Measurements from ENCODE around the gene TRPM2.

DNA sequence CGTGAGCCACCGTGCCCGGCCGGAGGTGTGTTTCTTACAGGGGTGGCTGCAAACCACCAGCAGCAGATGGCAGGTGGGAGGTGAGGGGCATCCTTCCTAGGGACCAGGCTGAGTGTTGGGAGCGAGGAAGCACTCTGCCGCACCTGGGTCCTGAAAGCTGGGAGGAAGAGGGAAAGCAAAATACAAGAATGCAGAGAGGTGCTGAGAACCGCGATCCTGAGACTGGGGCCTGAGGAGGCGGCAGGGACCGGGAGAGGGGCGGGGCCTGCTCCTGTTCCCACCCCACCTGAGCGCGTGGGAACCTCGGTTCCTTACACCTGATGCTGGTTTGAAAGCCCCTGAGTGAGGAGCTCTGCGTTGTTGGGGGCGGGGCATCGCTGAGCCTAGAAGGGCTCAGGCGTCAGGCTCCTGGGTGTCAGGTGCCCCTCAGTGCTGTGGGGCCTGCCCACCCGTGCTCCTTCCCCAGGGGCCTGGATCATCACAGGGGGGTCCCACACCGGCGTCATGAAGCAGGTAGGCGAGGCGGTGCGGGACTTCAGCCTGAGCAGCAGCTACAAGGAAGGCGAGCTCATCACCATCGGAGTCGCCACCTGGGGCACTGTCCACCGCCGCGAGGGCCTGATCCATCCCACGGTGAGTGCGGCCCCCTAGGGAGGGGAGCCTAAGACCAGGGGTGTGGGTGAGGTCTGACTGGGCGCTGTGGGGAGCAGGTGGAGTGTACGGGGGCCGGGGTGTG lies 15.5 kb downstream of the TRPM2 start:
- no peak for TF ChIP-seq RFX5 (IDR thresholded peaks at IDR 0.05; ENCODE audit: low read depth, low read length)
- TF ChIP-seq, protein P1, sequence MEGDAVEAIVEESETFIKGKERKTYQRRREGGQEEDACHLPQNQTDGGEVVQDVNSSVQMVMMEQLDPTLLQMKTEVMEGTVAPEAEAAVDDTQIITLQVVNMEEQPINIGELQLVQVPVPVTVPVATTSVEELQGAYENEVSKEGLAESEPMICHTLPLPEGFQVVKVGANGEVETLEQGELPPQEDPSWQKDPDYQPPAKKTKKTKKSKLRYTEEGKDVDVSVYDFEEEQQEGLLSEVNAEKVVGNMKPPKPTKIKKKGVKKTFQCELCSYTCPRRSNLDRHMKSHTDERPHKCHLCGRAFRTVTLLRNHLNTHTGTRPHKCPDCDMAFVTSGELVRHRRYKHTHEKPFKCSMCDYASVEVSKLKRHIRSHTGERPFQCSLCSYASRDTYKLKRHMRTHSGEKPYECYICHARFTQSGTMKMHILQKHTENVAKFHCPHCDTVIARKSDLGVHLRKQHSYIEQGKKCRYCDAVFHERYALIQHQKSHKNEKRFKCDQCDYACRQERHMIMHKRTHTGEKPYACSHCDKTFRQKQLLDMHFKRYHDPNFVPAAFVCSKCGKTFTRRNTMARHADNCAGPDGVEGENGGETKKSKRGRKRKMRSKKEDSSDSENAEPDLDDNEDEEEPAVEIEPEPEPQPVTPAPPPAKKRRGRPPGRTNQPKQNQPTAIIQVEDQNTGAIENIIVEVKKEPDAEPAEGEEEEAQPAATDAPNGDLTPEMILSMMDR (conservative IDR thresholded peaks at IDR 0.05; ENCODE audit: low read depth, low read length) = no peak
- TF ChIP-seq POLR2A (IDR thresholded peaks at IDR 0.05; ENCODE audit: low read depth, low read length) = no peak
- no peak for TF ChIP-seq BHLHE40 (IDR thresholded peaks at IDR 0.05; ENCODE audit: low read depth, low read length)
- TF ChIP-seq CHD1 (IDR thresholded peaks at IDR 0.05; ENCODE audit: low read depth, low read length) = no peak
- TF ChIP-seq USF2 (IDR thresholded peaks at IDR 0.05; ENCODE audit: low read depth, low read length) = no peak
- TF ChIP-seq RAD21 (IDR thresholded peaks at IDR 0.05; ENCODE audit: low read length) = no peak

Data from IMR-90 (cell line).